A549 (cell line): ENCODE results near the gene DRGX. TPM values are rescaled to one million over a fixed set of nuclear protein-coding genes. Genes with fewer than 3 reads are reported as not detected.

Source experiments
- ATAC-seq, 2 experiments: fragments of 200-7000 bp in 1 of 2; fragments of >200 bp in 1 of 2; cut with Nextera tagmentation in 1 of 2; cut with Tn5 transposase in 1 of 2; 3 replicates each; pipeline versions ENCODE4 v1.8.0 to v1.9.1; 2018 to 2020; ENCODE audit warnings: mild to moderate bottlenecking in 1 of 2, moderate library complexity in 1 of 2
- CTCF ChIA-PET: fragments of 300-600 bp; sonication (Branson Sonifier 250); formaldehyde crosslinking; extraction: SDS; loops from one replicate; lab custom pipeline; 2021; ENCODE audit warnings: antibody characterized with exemption, inconsistent platforms; lab: Yijun Ruan, JAX
- POLR2A ChIA-PET: fragments of 350-600 bp; formaldehyde crosslinking; extraction: SDS; loops from one replicate; lab custom pipeline; 2021; ENCODE audit warnings: antibody characterized with exemption, inconsistent platforms; lab: Yijun Ruan, JAX
- DNase-seq, 2 experiments: peaks; one replicate each; pipeline versions ENCODE4 v3.0.0 to v3.0.0-alpha.2; 2011 to 2016; ENCODE audit warnings: low read depth in 1 of 2, low spot score in 1 of 2
- FAIRE-seq: peaks from 2 replicates; lab custom pipeline; 2011; peaks lifted over from hg19 to GRCh38; lab: Jason Lieb, UNC
- H3K27ac ChIP-seq, 2 experiments: fragments of >200 bp; sonication (Bioruptor Twin); formaldehyde crosslinking; 3 replicates each; pipeline ENCODE4 v1.5.1; 2016 to 2017
- H3K4me1 ChIP-seq: fragments of >200 bp; sonication (Bioruptor Twin); formaldehyde crosslinking; 3 replicates; pipeline ENCODE4 v1.6.1; 2016
- H3K4me2 ChIP-seq: fragments of >200 bp; sonication (Bioruptor Twin); formaldehyde crosslinking; 3 replicates; pipeline ENCODE4 v1.6.1; 2016
- H3K4me3 ChIP-seq: fragments of >200 bp; sonication (Bioruptor Twin); formaldehyde crosslinking; 3 replicates; pipeline ENCODE4 v1.5.1; 2016
- H3K9me3 ChIP-seq: fragments of >200 bp; sonication (Bioruptor Twin); formaldehyde crosslinking; 3 replicates; pipeline ENCODE4 v1.6.1; 2016
- BHLHE40 ChIP-seq: IDR thresholded peaks from 2 replicates; pipeline ENCODE4 v1.6.1; 2012; ENCODE audit warnings: low read depth, low read length, inconsistent platforms
- CBX8 ChIP-seq: fragments of 200-600 bp; sonication (generic); IDR thresholded peaks from 2 replicates; pipeline ENCODE4 v1.6.1; 2016
- CEBPB ChIP-seq, 2 experiments: fragments of >200 bp in 1 of 2; sonication (Bioruptor Twin) in 1 of 2; formaldehyde crosslinking in 1 of 2; IDR thresholded peaks; 2 replicates each; pipeline ENCODE4 v1.6.1; 2012 to 2016
- ELK1 ChIP-seq: fragments of 150-350 bp; IDR thresholded peaks from 2 replicates; pipeline ENCODE4 v1.6.1; 2014; ENCODE audit warnings: low read depth, mild to moderate bottlenecking, low read length
- ESRRA ChIP-seq: fragments of 150-350 bp; IDR thresholded peaks from 2 replicates; pipeline ENCODE4 v1.6.1; 2014; ENCODE audit warnings: mild to moderate bottlenecking, low read length, borderline replicate concordance
- FOSL2 ChIP-seq, 2 experiments: fragments of 450-650 bp in 1 of 2; fragments of >200 bp in 1 of 2; sonication (Bioruptor Twin) in 1 of 2; formaldehyde crosslinking; IDR thresholded peaks; 2 replicates each; pipeline versions ENCODE4 v1.5.0 to v1.6.1; 2016 to 2020; ENCODE audit warnings: mild to moderate bottlenecking in 1 of 2, moderate library complexity in 1 of 2
- HDAC2 ChIP-seq: fragments of 200-600 bp; sonication (generic); IDR thresholded peaks from 2 replicates; pipeline ENCODE4 v1.6.1; 2016
- HOXB13 ChIP-seq: fragments of 250-450 bp; sonication (Bioruptor Pico); IDR thresholded peaks from 2 replicates; pipeline ENCODE4 v1.5.0; 2020; ENCODE audit warnings: low read depth, mild to moderate bottlenecking, moderate library complexity
- JUN ChIP-seq, 2 experiments: fragments of >200 bp; sonication (Bioruptor Twin); formaldehyde crosslinking; IDR thresholded peaks; 2 replicates in 1 of 2; 3 replicates in 1 of 2; pipeline ENCODE4 v1.6.1; 2016 to 2017
- MAFK ChIP-seq: fragments of 450-650 bp; IDR thresholded peaks from 2 replicates; pipeline ENCODE4 v1.6.1; 2014; ENCODE audit not compliant: partially characterized antibody
- MAZ ChIP-seq: fragments of 150-350 bp; IDR thresholded peaks from 2 replicates; pipeline ENCODE4 v1.6.1; 2014; ENCODE audit warnings: antibody characterized with exemption, low read depth, low read length, borderline replicate concordance
- POLR2AphosphoS2 ChIP-seq: conservative IDR thresholded peaks from 2 replicates; pipeline ENCODE4 v1.6.1; 2012; ENCODE audit warnings: low read length, improper control_type of control experiment, inconsistent platforms
- RCOR1 ChIP-seq: fragments of 150-350 bp; IDR thresholded peaks from 2 replicates; pipeline ENCODE4 v1.6.1; 2014; ENCODE audit warnings: antibody characterized with exemption, low read length, low read depth
- RFX5 ChIP-seq: fragments of 450-650 bp; IDR thresholded peaks from 2 replicates; pipeline ENCODE4 v1.7.1; 2014; ENCODE audit warnings: antibody characterized with exemption, mild to moderate bottlenecking, moderate library complexity
- SREBF2 ChIP-seq: fragments of 450-650 bp; IDR thresholded peaks from 2 replicates; pipeline ENCODE4 v1.6.1; 2014; ENCODE audit warnings: mild to moderate bottlenecking, moderate library complexity
- ZC3H11A ChIP-seq: fragments of 450-650 bp; IDR thresholded peaks from 2 replicates; pipeline ENCODE4 v1.6.1; 2014; ENCODE audit warnings: antibody characterized with exemption, mild to moderate bottlenecking
- ZNF302 ChIP-seq: fragments of 250-450 bp; sonication (Bioruptor Pico); IDR thresholded peaks from 2 replicates; pipeline ENCODE4 v1.9.0; 2021; ENCODE audit warnings: inconsistent platforms, mild to moderate bottlenecking, moderate library complexity
- ZSCAN20 ChIP-seq: fragments of 250-450 bp; sonication (Bioruptor Pico); IDR thresholded peaks from 2 replicates; pipeline ENCODE4 v1.8.0; 2022; ENCODE audit warnings: mild to moderate bottlenecking, moderate library complexity
- WGBS: methylation state at CpG from one replicate; pipeline ENCODE4 v1.1.6; 2017; ENCODE audit errors: missing lambda C conversion rate; 5-methylcytosine and 5-hydroxymethylcytosine counted together
- polyA plus RNA-seq, 4 experiments: library from polyadenylated mRNA; depleted of rRNA in 3 of 4; stranded (reverse); fragments of >200 nt; fragmentation: RNase III in 1 of 4; extraction: RNeasy Plus Mini Kit Qiagen cat#74134 plus additional on column Dnase treatment in 1 of 4; gene quantifications; 2 replicates in 3 of 4; 3 replicates in 1 of 4; pipeline ENCODE4 v1.2.3, GENCODE V29; 2011 to 2017

Gene DRGX
- polyA plus RNA-seq, 2 of the 4 experiments (the other 2 are of a cell fraction) = not detected

GRCh38 chr10:49329146-49329505 lies 66.8 kb downstream of the DRGX start:
- Histone ChIP-seq H3K27ac (no peak overlapping the region), H3K9me3 (no peaks in the 10 kb centered on the region), H3K4me1 (no peaks in the 10 kb centered on the region)
- whole genome bisulfite sequencing = 5% methylated on average over 4 of the region's 4 CpGs
- ChIA-PET CTCF (no interaction called here), POLR2A (no interaction called here)
- no peak for ATAC-seq
- no peak for FAIRE-seq
- TF ChIP-seq ZC3H11A (no peak), ELK1 (no peak), RFX5 (no peak), CEBPB (IDR thresholded peaks at IDR 0.05) (no peak), ZNF302 (CRISPR knock-in tag) (no peak), POLR2AphosphoS2 (no peak), ZSCAN20 (CRISPR knock-in tag) (no peak), JUN (IDR thresholded peaks at IDR 0.05) (no peak), HOXB13 (CRISPR knock-in tag) (no peak), CBX8 (no peak), RCOR1 (no peak)
- TF ChIP-seq, all 56 proteins: peak for 0
- no peak overlapping the region for H3K4me2 ChIP-seq
- no peak for DNase-seq
- H3K4me3 ChIP-seq = no peak overlapping the region

DNA sequence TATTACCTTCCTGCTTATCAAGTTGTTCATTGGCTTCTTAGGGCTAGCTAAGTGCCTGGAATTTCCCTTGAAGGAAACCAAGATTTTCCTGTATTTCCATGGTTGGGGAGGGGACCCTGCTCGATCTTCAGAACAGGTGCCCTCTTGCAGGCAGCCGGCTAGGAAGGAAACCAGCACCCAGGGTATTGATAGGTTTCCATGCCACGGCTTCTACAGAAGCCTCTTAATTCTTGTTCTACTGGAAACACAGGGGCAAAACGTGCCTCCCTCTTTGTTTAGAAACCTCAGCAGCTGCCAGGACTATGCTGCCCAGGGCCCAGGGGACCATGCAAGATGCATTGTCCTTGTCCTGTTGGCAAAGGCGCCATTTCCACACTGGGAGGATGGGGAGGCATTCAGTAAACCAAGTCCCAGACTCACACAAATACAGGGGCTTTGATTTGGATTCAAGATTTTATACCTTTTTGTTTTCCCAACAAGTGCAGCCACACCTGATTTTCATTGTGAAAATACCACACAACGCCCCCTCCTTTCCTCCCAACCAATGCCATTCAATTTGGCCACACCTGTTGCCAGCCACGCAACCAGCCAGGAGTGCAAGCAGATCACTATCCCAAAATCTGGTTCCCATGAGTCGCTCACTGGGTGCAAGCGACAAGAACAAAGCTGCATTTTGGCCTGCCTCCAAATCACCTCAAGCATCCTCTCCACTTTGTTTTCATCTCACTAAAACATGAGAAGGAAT lies 67.3 kb downstream of the DRGX start:
- DNase-seq (no peak), ATAC-seq (no peak), FAIRE-seq (no peak)
- no peak overlapping the region for H3K27ac ChIP-seq
- no peaks in the 10 kb centered on the region for H3K4me1 ChIP-seq
- no peak overlapping the region for H3K4me3 ChIP-seq
- H3K4me2 ChIP-seq = no peak overlapping the region
- 22% methylated on average over 9 of the region's 9 CpGs for WGBS
- ChIA-PET CTCF (no interaction called here), POLR2A (no interaction called here)
- no peak for TF ChIP-seq ESRRA
- no peak for TF ChIP-seq HDAC2
- H3K9me3 ChIP-seq = no peaks in the 10 kb centered on the region

- ATAC-seq = no peak
- Histone ChIP-seq H3K9me3 (no peaks in the 10 kb centered on the region), H3K4me3 (no peak overlapping the region), H3K4me1 (no peaks in the 10 kb centered on the region), H3K4me2 (no peak overlapping the region), H3K27ac (no peak overlapping the region)
- WGBS = 25% methylated on average over 8 of the region's 8 CpGs
- FAIRE-seq = no peak
- CTCF ChIA-PET = interaction anchor here (1.0 kb wide), 1 partner anchor 68 kb away, joined by 3 read pairs; no protein-coding TSS in a partner anchor
- TF ChIP-seq SREBF2 = no peak
- no peak for TF ChIP-seq BHLHE40
- no peak for TF ChIP-seq FOSL2 (IDR thresholded peaks at IDR 0.05)
- TF ChIP-seq FOSL2 (CRISPR knock-in tag; IDR thresholded peaks at IDR 0.05) = no peak
- no peak for TF ChIP-seq MAFK
- TF ChIP-seq POLR2AphosphoS2 = no peak
- TF ChIP-seq MAZ = no peak
- POLR2A ChIA-PET = no interaction called here
- DNase-seq = no peak
These were observed 68.7 kb downstream of the DRGX start for GRCh38 chr10:49327036-49327813.
